HG03066 (cell line): ENCODE data around the gene TNFAIP1.
"Not testable (repeated sequence)": the region's sequence is repeated elsewhere in the genome, so short reads cannot be mapped to it uniquely, and the experiment has no call there.

Source experiments
- ATAC-seq: cut with Tn5 transposase; IDR thresholded peaks from one replicate; pipeline ENCODE4 v1.9.1; 2021; ENCODE audit warnings: low read depth; ENCODE audit not compliant: unreplicated experiment

TNFAIP1 gene

GRCh38 chr17:28324267-28324745, 11.3 kb upstream of the TNFAIP1 start:
- ATAC-seq: no peak

GRCh38 chr17:28324781-28325180, 10.8 kb upstream of the TNFAIP1 start:
- no peak for ATAC-seq

GRCh38 chr17:28325211-28325610, 10.3 kb upstream of the TNFAIP1 start:
- no peak for ATAC-seq

- no peak for ATAC-seq
These were observed 9.4 kb upstream of the TNFAIP1 start for GRCh38 chr17:28326114-28326513.

GRCh38 chr17:28327031-28327607, 8.4 kb upstream of the TNFAIP1 start:
- ATAC-seq: no peak

- no peak for ATAC-seq
These were observed 7.9 kb upstream of the TNFAIP1 start for GRCh38 chr17:28327709-28328108.

- no peak for ATAC-seq
These were observed 7.2 kb upstream of the TNFAIP1 start for GRCh38 chr17:28328325-28328724.

GRCh38 chr17:28330671-28331070, 4.9 kb upstream of the TNFAIP1 start:
- ATAC-seq: no peak

- no peak for ATAC-seq
These were observed 3.6 kb upstream of the TNFAIP1 start for GRCh38 chr17:28331891-28332420.

GRCh38 chr17:28333083-28333746, 2.3 kb upstream of the TNFAIP1 start:
- ATAC-seq: no peak

GRCh38 chr17:28334171-28334570, 1.4 kb upstream of the TNFAIP1 start:
- ATAC-seq: no peak

- no peak for ATAC-seq
These were observed 828 bp upstream of the TNFAIP1 start for GRCh38 chr17:28334666-28335200.

- peak; percentile 2 for ATAC-seq
These were observed 654 bp downstream of the TNFAIP1 start for GRCh38 chr17:28335959-28336871.

- ATAC-seq: no peak
These were observed 2.7 kb downstream of the TNFAIP1 start for GRCh38 chr17:28338056-28338768.

GRCh38 chr17:28338769-28339212, 3.2 kb downstream of the TNFAIP1 start:
- not testable (repeated sequence) for ATAC-seq

- no peak for ATAC-seq
These were observed 3.9 kb downstream of the TNFAIP1 start for GRCh38 chr17:28339431-28339830.

- no peak for ATAC-seq
These were observed 4.8 kb downstream of the TNFAIP1 start for GRCh38 chr17:28340374-28340773.

- ATAC-seq: no peak
These were observed 6.0 kb downstream of the TNFAIP1 start for GRCh38 chr17:28341516-28341915.

- no peak for ATAC-seq
These were observed 6.8 kb downstream of the TNFAIP1 start for GRCh38 chr17:28342313-28342712.

- no peak for ATAC-seq
These were observed 8.0 kb downstream of the TNFAIP1 start for GRCh38 chr17:28343491-28343932.
